ENCODE data around the gene FAR2. TPM values are rescaled to one million over a fixed set of nuclear protein-coding genes. Genes with fewer than 3 reads are reported as not detected.

Gene FAR2
- total RNA-seq, 1 donor from 2014 or later: 15.9 TPM

DNA sequence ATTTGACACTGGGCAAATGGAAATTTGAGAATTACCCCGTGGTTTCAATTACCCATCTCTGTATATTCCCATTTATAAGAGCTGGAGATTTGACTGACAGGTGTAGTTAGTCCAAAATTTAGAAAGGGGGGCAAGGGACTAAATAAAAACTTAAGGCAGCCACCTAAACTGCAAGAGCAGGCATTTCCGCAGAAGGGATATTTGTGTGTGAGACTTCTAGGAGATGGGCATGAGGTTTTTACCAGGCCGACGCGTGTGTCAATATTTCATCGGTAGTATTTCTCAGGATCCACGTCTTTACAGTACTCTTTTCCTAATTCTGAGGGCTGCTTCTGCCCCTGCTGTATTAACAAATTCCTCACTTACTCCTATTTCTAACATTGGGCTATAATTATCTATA lies 1.4 kb downstream of the FAR2 start:
- Mint-ChIP-seq H3K36me3 (peaks cover 4% of the 10 kb centered on the region), H3K27me3 (peaks cover 35% of the 10 kb centered on the region), H3K27ac (peak overlapping the region; percentile 50), H3K4me1 (ENCODE audit: unreplicated experiment) (peaks cover 6% of the 10 kb centered on the region), H3K4me3 (peak overlapping the region; percentile 76), H3K9me3 (no peaks in the 10 kb centered on the region)
- DNase-seq (ENCODE audit: extremely low spot score, unreplicated experiment): no peak
- TF ChIP-seq, protein P1, sequence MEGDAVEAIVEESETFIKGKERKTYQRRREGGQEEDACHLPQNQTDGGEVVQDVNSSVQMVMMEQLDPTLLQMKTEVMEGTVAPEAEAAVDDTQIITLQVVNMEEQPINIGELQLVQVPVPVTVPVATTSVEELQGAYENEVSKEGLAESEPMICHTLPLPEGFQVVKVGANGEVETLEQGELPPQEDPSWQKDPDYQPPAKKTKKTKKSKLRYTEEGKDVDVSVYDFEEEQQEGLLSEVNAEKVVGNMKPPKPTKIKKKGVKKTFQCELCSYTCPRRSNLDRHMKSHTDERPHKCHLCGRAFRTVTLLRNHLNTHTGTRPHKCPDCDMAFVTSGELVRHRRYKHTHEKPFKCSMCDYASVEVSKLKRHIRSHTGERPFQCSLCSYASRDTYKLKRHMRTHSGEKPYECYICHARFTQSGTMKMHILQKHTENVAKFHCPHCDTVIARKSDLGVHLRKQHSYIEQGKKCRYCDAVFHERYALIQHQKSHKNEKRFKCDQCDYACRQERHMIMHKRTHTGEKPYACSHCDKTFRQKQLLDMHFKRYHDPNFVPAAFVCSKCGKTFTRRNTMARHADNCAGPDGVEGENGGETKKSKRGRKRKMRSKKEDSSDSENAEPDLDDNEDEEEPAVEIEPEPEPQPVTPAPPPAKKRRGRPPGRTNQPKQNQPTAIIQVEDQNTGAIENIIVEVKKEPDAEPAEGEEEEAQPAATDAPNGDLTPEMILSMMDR (conservative IDR thresholded peaks at IDR 0.05): no peak

DNA sequence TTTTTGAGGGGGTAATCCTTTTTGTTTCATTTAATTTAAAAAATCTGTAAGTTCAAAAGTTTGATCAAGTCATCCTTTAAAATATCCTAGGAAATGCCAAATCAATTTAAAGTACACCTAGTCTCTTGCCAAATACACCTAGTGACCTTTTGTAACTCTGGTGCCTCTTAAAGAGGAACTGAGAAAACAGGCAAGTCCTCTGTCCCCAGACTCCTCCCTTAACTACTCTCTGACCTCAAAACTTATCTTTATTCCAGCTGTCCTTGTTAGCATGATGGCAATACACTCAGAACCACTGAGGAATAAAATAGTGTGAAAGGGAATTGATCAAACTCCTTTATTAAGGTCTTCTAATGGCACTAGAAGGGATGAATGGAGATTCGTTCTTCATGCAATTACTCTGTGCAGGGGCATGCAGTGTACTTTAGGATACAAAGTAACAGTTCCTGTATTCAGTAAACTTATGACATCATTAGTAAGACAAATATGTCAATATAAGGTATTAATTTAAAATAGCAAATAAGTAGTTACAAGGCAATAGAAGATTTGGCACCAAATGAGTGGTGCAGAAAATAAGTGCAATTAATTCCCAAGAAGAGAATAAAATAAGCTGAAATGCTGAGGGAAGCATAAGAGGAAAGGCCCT lies 3.3 kb downstream of the FAR2 start:
- H3K36me3 Mint-ChIP-seq: peaks cover 8% of the 10 kb centered on the region
- DNase-seq (ENCODE audit: extremely low spot score, unreplicated experiment): no peak
- peak overlapping the region; percentile 34 for H3K4me3 Mint-ChIP-seq
- peaks cover 30% of the 10 kb centered on the region for H3K27me3 Mint-ChIP-seq
- TF ChIP-seq, protein P1 (conservative IDR thresholded peaks at IDR 0.05): no peak
- peaks cover 6% of the 10 kb centered on the region for H3K4me1 Mint-ChIP-seq (ENCODE audit: unreplicated experiment)
- H3K27ac Mint-ChIP-seq: no peak overlapping the region
- no peaks in the 10 kb centered on the region for H3K9me3 Mint-ChIP-seq

DNA sequence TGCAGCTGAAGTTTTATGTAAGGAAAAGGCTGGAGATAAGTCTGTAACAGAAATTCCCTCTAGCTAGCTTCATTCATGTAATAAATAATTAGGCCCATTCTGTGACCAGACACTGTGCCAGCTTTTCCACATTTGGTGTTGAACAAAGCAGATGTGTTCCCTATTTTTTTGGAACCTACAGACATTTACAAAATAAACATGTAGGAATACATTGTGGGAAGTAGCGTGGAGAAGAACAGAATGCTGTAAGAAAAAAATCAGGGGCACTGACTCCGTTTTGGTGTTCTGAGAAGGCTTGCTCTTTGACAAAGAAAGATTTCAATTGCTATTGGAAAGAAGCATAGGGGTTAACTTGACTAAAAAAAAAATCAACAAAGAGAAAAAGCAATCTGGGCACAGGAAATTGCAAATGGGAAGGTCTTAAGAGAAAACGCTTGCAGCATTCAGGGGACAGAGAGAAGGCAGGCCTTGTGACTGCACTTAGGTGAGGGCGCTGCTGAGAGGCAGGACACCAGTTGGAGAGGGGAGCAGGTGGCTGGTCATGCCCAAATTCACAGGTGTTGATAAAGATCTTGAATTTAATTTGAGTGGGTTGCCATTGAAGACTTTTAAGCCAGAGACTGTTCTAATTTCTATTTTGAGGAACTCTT lies 4.0 kb downstream of the FAR2 start:
- TF ChIP-seq, protein P1 (conservative IDR thresholded peaks at IDR 0.05): no peak
- peaks cover 22% of the 10 kb centered on the region for H3K27me3 Mint-ChIP-seq
- no peak for DNase-seq (ENCODE audit: extremely low spot score, unreplicated experiment)
- no peaks in the 10 kb centered on the region for H3K9me3 Mint-ChIP-seq
- H3K27ac Mint-ChIP-seq: peak overlapping the region; percentile 0
- H3K4me3 Mint-ChIP-seq: no peak overlapping the region
- H3K4me1 Mint-ChIP-seq (ENCODE audit: unreplicated experiment): peaks cover 6% of the 10 kb centered on the region
- peaks cover 8% of the 10 kb centered on the region for H3K36me3 Mint-ChIP-seq

DNA sequence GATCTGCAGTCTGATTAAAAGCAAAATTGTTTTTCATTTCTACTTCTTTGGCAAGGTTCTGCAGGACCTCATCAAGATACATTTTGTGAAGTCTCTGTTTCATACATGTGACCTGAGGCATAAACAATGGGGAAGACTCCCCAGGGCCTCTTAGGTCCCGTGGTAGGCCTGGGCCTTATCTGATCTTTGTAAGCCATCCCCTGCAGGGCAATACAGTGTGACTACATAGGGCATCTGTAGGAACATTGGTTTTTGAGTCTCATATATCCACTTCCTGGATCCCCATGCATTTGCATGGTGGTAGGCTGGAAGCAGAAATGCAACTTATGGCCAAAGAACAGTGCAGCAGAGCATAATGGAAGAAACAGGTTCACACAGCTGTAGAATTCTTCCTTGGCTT lies 6.0 kb downstream of the FAR2 start:
- TF ChIP-seq, protein P1 (conservative IDR thresholded peaks at IDR 0.05): no peak
- Mint-ChIP-seq H3K36me3 (peaks cover 11% of the 10 kb centered on the region), H3K27ac (no peak overlapping the region), H3K9me3 (no peaks in the 10 kb centered on the region), H3K4me3 (no peak overlapping the region), H3K4me1 (ENCODE audit: unreplicated experiment) (peaks cover 6% of the 10 kb centered on the region), H3K27me3 (peaks cover 9% of the 10 kb centered on the region)
- no peak for DNase-seq (ENCODE audit: extremely low spot score, unreplicated experiment)

DNA sequence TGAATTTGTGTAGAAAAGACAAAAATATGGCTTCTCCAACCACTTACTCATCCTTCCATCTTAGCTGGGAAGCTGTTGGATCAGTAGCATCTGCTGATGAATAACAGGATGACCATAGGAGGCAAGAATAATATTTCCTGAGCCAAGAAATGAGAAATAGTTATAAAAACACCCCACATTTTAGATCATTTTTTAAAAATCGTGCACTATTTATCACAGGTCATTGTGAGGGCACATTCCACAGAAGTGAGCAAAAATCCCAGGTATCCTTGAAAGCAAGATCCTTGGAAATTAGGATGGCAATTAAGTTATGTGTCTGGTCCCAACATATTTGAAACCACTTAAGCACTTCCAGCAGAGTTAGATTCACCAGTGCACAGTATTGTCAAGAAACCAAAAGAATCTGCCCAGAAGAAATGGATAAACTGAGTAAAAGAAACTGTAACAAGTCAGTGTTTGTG lies 8.4 kb downstream of the FAR2 start:
- no peak for DNase-seq (ENCODE audit: extremely low spot score, unreplicated experiment)
- peaks cover 19% of the 10 kb centered on the region for H3K36me3 Mint-ChIP-seq
- H3K27me3 Mint-ChIP-seq: peaks cover 3% of the 10 kb centered on the region
- no peak overlapping the region for H3K27ac Mint-ChIP-seq
- peaks cover 6% of the 10 kb centered on the region for H3K4me1 Mint-ChIP-seq (ENCODE audit: unreplicated experiment)
- no peaks in the 10 kb centered on the region for H3K9me3 Mint-ChIP-seq
- TF ChIP-seq, protein P1 (conservative IDR thresholded peaks at IDR 0.05): no peak
- no peak overlapping the region for H3K4me3 Mint-ChIP-seq

Measured in type B pancreatic cell (in vitro differentiated cells).